ENCODE data around the gene ADAMTSL5.

- TF ChIP-seq, protein P1, sequence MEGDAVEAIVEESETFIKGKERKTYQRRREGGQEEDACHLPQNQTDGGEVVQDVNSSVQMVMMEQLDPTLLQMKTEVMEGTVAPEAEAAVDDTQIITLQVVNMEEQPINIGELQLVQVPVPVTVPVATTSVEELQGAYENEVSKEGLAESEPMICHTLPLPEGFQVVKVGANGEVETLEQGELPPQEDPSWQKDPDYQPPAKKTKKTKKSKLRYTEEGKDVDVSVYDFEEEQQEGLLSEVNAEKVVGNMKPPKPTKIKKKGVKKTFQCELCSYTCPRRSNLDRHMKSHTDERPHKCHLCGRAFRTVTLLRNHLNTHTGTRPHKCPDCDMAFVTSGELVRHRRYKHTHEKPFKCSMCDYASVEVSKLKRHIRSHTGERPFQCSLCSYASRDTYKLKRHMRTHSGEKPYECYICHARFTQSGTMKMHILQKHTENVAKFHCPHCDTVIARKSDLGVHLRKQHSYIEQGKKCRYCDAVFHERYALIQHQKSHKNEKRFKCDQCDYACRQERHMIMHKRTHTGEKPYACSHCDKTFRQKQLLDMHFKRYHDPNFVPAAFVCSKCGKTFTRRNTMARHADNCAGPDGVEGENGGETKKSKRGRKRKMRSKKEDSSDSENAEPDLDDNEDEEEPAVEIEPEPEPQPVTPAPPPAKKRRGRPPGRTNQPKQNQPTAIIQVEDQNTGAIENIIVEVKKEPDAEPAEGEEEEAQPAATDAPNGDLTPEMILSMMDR (conservative IDR thresholded peaks at IDR 0.05; ENCODE audit: low read depth, low read length), result no peak
- TF ChIP-seq EZH2 (IDR thresholded peaks at IDR 0.05; ENCODE audit: borderline replicate concordance, low read depth, low read length, poor library complexity, severe bottlenecking), result no peak
Observed at GRCh38 chr19:1508507-1508856, 4.3 kb downstream of the ADAMTSL5 start.

All from A673 (cell line).